GM20431 (cell line): ENCODE data around the gene ZFP36.

Source experiments
- in situ Hi-C: fragments of 300-500 bp; cut with MseI, MboI; formaldehyde crosslinking; loops from one replicate; pipeline ENCODE4 v1.15.0; 2020; ENCODE audit warnings: low sequenced_read_pairs; ENCODE audit not compliant: unreplicated experiment

The ZFP36 gene

GRCh38 chr19:39415111-39416046 is 8.7 kb downstream of the ZFP36 start:
- in situ Hi-C loops, result no loop called here

DNA sequence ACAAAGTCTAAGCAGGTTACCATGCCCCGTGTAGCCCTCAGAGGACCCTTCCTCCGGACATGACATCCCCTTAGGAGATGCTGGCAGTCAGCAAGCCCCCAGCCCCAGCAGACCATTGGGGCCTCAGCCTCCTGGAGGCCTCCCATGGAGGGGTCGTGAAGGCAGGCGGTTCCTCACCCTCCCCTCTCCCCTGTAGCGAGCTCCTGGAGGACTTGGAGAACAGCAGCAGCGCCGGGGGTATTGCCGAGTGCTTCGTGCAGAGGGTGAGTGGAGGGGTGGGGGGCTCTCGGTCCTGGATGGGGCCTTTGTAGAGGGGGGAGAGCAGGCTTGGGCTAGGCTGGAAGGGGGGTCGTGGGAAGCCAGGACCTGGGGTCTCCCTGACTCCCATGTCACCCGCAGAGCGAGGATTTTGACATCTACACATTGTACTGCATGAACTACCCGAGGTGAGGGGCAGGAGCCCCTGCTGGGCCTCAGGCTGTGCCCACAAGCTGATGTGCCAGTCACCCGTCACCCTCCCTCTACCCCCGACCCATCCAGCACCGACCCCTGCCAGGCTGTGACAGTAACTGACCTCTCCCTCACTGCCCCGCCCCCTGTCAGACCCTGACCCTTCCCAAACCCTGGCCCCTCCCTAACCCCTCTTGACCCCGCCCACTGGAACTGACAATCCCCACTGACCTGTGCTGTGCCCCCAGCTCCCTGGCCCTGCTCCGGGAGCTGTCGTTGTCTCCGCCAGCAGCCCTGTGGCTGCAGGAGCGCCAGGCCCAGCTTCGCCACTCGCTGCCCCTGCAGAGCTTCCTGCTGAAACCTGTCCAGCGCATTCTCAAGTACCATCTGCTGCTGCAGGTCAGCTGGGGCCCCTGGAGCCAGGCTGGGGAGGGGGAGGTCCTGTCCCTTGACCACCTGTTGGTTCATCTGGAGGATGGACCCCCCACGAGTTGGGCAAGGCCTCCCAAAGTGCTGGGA is 9.8 kb downstream of the ZFP36 start:
- in situ Hi-C loops, result no loop called here

DNA sequence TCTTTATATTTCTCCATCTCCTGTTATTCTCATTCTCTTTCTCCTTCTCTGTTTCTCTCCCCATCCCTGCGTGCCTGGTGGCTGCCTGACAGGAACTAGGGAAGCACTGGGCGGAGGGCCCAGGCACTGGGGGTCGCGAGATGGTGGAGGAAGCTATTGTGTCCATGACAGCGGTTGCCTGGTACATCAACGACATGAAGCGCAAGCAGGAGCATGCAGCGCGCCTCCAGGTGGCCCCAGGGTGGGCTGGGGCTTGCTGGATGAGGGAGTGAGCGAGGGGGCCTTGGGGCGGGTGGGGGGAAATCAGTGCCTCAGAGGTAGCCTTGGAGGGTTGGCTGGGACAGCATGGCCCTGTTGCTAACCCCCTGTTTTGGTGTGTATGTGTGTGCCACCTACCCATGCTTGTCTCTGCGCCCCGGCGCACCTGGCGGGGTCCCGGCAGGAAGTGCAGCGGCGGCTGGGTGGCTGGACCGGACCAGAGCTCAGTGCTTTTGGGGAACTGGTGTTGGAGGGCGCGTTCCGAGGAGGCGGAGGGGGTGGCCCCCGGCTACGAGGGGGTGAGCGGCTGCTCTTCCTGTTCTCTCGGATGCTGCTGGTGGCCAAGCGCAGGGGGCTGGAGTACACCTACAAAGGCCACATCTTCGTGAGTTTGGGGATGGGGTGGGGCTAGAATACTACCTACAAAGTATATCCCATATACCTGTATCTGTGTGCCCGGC is 11.0 kb downstream of the ZFP36 start:
- in situ Hi-C loops, result no loop called here

- in situ Hi-C loops, result no loop called here
Observed at GRCh38 chr19:39419003-39419402, 12.4 kb downstream of the ZFP36 start.

GRCh38 chr19:39420769-39421168 is 14.1 kb downstream of the ZFP36 start:
- in situ Hi-C loops, result no loop called here

DNA sequence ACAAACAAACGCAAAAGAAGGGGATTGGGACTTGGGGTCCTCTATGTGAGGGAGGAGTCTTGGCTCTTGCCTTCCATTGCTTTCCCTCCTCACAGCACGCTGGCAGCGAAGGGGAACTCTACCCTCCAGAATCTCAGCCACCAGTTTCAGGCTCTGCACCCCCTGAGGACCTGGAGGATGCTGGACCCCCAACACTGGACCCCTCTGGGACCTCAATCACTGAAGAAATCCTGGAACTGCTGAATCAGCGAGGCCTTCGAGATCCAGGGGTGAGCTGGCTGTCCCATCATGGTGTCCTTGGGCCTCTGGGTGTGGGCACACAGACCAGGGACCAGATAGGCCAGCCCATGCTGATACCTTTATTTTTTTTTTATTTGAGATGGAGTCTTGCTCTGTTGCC is 15.4 kb downstream of the ZFP36 start:
- in situ Hi-C loops, result no loop called here

DNA sequence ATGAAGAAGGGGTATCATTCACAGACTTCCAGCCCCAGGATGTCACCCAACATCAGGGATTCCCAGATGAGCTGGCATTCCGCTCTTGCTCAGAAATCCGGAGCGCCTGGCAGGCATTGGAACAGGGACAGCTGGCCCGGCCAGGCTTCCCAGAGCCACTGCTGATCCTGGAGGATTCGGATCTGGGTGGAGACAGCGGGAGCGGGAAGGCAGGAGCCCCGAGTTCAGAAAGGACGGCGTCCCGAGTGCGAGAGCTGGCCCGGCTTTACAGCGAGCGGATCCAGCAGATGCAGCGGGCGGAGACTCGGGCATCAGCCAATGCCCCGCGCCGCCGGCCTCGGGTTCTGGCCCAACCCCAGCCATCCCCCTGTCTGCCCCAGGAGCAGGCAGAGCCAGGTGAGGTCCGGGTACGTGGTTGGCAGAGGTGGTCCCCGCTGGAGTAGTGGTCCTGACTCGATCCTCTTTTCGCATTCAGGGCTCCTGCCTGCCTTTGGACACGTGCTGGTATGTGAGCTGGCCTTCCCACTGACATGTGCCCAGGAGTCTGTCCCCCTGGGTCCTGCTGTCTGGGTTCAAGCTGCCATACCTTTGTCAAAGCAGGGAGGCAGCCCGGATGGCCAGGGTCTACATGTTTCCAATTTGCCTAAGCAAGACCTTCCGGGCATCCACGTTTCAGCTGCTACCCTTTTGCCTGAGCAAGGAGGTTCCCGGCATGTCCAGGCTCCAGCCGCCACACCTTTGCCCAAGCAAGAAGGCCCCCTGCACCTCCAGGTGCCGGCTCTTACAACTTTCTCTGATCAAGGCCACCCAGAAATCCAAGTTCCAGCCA is 16.8 kb downstream of the ZFP36 start:
- in situ Hi-C loops, result no loop called here

DNA sequence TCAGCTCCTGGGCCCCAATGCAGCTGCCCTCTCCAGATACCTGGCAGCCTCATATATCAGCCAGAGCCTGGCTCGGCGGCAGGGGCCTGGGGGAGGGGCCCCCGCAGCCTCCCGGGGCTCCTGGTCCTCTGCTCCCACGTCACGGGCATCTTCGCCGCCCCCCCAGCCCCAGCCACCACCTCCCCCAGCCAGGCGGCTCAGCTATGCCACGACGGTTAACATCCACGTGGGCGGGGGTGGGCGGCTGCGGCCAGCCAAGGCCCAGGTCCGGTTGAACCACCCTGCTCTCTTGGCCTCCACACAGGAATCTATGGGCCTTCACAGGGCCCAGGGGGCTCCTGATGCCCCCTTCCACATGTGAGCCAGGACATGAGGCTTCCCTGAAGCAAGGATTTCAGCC is 18.3 kb downstream of the ZFP36 start:
- in situ Hi-C loops, result no loop called here

DNA sequence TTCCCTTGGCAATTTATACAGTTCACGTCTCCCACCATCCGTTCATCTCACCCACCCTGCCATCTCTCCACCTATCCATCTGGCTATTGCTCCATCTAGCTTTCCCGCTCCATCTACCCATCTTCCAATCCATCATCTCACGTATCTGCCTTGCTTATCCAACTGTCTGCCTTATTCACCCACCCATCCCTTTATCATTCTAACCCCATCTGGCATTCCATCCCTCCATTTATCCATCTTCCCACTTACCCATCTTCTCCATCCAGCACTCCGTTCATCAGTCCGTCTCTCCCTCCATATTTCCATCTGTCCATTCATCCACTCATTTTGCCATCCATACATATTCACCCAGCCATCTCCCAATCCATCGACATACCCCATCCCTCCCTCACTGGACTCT is 19.1 kb downstream of the ZFP36 start:
- in situ Hi-C loops, result no loop called here

- in situ Hi-C loops, result no loop called here
Observed at GRCh38 chr19:39426170-39426569, 19.5 kb downstream of the ZFP36 start.

- in situ Hi-C loops, result no loop called here
Observed at GRCh38 chr19:39427707-39428106, 21.1 kb downstream of the ZFP36 start.

DNA sequence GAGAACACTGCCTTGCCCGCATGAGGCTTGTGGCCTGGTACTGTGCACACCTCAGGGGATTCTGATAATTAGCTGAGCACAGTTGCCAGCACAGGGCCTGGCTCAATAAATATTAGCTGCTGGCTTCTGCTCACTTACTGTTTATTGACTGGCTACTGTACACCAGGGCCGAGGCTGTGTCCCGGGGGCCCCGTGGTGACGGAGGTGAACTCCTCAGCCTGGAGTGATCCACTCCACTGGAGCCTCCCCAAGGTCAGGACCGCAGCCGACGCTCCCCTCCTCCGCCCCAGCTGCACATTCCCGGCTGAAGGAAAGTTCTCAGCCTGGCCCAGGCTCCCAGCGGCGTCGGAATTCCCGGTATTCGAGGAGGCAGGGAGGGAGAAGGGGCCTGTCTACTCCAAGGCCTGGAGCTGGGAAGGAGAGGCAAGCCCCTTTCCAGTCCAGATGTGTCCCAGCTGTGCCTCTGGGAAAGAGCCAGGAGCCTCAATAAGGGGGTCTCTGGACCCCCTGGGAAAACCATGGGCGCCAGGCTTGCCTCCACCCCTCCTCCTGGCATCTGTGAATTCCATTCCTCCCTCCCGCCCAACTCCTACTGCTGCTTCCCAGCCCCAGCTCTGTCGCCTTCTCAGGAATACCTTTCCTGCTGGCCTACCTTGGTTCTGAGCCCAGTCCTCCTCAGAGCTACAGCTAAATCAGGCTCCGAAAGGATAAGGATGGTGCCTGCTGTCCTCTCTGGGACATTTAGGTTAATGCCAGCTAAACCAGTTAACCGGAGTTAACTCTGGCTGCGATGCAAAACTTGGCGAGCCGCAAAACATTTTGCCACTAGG is 21.9 kb downstream of the ZFP36 start:
- in situ Hi-C loops, result no loop called here

- in situ Hi-C loops, result no loop called here
Observed at GRCh38 chr19:39430675-39431593, 24.3 kb downstream of the ZFP36 start.

DNA sequence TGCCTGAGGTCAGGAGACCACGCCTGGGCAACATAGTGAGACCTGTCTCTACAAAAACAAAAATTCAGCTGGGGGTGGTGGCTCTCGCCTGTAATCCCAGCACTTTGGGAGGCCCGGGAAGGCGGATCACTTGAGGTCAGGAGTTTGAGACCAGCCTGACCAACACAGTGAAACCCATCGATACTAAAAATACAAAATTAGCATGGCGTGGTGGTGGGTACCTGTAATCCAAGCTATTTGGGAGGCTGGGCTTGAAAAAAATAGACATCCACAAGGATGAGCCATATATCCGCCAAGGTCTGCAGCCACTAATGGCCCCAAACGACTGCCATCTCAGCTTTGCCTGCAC is 26.0 kb downstream of the ZFP36 start:
- in situ Hi-C loops, result no loop called here

DNA sequence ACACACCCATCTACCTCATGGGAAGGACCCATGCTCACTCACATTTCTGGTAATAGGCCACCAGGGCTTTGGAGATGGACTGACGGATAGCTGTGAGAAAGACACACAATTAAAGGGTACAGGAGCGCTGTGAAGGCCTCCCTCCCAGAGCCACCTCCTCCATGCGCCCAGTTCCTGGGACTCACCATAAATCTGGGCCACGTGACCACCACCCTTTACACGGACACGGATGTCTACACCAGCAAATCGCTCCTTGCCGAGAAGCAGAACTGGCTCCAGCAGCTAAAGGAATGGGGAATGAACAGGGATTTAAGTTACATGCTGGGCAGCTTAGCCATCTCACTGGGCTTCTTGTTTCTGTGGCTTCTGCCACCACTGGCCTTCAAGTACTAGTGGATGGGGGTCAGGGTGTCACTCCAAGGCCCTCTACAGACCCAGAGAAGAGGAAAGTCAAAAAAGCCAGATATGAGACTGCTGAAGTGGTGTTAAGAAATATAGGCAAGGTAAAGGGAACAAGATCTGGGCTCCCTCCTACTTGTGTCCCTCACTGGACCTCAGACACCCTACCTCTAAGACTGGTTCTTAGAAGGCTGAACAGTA is 26.9 kb downstream of the ZFP36 start:
- in situ Hi-C loops, result no loop called here

- in situ Hi-C loops, result no loop called here
Observed at GRCh38 chr19:39434123-39435076, 27.8 kb downstream of the ZFP36 start.
